Fibroblast of mammary gland (primary cell): ENCODE measurements around the gene COMMD10.

Source experiments
- DNase-seq: peaks from one replicate; pipeline ENCODE4 v3.0.0-alpha.2; 2010; ENCODE audit warnings: low read depth
- H3K4me3 ChIP-seq: 2 replicates; pipeline ENCODE4 v1.5.1; 2011; ENCODE audit warnings: low read depth, mild to moderate bottlenecking, low read length, moderate library complexity; ENCODE audit not compliant: control insufficient read depth
- TF ChIP-seq, protein P1 (sequence below): conservative IDR thresholded peaks from 2 replicates; pipeline ENCODE4 v1.5.1; 2011; ENCODE audit warnings: low read depth, low read length, inconsistent platforms; ENCODE audit not compliant: control insufficient read depth, insufficient read depth

The COMMD10 gene

DNA sequence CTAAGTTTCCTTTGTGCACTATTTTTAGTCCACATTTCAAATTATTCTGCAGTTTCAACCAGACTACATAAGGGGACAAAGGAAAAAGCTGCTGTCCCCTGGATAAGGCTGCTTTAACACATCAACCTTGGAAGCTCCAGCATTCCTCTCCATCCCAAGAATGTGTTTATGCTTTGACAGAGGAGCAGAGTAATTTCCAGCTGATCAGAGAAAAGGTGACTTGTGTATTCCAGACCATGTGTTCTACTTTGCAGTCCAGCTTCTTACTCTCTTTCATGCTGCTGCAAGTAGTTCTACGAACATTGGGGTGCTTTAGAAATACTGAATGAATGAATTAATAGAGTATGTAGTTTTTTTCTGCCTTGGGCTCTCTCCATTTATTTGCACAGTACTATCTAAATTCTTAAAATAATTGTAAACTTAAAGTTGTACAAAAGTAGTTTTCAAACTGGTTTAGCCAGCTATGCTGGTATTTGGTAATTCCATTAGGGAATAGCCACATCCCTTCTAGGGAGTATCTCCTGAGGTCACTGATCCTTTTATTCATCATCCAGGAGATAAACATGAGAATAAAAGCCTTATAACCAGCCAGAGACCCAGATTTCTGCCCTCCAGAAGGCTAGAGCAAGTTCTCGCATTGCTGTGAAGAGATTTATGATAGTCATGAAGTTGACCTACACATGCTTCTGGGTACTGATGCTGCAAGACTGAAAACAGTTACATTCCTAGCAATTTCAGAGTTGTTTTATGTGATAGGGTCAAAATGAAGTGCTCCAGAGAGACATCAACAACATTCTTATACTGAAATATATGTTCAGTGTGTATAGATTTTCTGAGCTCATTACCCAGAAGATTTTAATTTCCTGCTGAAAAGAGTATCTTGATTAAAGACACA lies 215.2 kb downstream of the COMMD10 start:
- H3K4me3 ChIP-seq, result no peak overlapping the region
- TF ChIP-seq, protein P1, sequence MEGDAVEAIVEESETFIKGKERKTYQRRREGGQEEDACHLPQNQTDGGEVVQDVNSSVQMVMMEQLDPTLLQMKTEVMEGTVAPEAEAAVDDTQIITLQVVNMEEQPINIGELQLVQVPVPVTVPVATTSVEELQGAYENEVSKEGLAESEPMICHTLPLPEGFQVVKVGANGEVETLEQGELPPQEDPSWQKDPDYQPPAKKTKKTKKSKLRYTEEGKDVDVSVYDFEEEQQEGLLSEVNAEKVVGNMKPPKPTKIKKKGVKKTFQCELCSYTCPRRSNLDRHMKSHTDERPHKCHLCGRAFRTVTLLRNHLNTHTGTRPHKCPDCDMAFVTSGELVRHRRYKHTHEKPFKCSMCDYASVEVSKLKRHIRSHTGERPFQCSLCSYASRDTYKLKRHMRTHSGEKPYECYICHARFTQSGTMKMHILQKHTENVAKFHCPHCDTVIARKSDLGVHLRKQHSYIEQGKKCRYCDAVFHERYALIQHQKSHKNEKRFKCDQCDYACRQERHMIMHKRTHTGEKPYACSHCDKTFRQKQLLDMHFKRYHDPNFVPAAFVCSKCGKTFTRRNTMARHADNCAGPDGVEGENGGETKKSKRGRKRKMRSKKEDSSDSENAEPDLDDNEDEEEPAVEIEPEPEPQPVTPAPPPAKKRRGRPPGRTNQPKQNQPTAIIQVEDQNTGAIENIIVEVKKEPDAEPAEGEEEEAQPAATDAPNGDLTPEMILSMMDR, result no peak
- DNase-seq, result peak; percentile 14

DNA sequence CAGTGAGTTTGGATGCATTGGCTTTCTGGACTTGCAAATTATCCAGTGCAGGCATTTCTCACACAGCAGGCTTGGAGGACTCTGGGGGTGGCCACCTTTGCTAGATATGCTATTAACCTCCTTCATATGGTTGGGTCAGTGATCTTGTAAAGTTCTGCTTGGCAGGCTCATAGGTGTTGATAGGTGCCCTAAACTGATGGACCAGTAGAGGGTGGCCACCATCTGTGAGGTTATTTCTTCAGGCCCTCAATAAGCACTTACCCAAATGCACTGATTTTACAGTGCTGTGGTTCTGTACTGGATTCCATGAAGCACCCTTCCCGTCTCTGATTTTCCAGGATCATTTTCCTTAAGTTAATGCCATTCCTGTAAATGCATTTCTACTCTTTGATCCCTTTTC lies 216.3 kb downstream of the COMMD10 start:
- H3K4me3 ChIP-seq, result no peak overlapping the region
- DNase-seq, result no peak
- TF ChIP-seq, protein P1, result no peak

DNA sequence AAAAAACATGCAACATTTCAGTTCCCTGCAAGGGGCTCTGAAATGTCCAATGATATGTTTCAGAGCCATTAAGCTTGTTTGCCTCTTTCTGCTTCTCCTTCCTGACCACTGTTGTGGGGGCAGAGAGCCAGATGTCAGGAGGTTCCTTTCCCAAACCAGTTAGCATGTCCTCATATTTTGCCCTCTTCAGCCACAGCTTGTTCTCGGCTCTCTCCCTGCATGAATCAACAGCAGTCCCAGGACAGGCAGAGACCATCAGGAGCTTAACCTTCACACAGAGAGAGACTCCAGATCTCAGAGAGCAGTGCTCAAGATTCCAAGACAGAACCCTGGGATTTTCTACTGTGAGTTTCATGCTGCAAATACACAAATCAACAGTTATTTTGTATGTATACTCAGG lies 218.5 kb downstream of the COMMD10 start:
- TF ChIP-seq, protein P1, result no peak
- DNase-seq, result peak; percentile 12
- H3K4me3 ChIP-seq, result no peak overlapping the region

DNA sequence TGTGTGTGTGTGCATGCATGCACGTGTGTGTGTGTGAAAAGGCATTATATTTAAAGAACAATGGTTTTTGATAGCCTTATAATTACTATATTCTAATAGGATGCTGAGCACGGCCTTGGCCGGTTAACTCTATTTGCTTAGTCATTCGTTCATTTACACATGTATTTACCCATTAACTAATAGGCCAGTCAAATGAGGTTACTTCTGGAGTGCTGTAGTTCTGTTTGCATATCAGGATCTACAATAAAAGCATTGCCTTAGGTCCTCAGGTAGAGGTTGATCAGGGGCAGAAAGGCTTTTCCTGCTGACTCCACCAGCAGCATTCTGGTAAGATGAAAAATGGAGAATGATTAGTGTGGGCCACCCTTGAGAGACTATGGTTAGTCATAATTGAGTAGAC lies 219.0 kb downstream of the COMMD10 start:
- TF ChIP-seq, protein P1, result no peak
- no peak overlapping the region for H3K4me3 ChIP-seq
- DNase-seq, result no peak

DNA sequence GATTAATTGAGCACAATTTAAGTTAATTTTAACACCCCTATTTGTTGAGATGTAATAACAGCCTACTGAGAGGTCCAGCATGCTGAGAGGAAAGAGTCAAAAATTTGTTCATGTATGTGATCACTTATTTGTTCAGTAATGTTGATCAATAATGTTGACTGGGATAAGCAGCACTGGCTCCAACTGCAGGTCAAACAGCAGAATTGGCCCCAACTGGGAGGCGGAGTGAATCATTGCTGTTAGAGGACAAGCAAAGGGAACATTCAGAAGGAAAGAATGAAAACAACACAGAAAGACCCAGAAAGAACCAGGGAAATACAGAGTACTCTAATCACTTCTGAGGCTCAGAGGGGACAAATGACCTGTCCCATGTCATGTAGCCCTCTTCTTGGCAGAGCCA lies 221.1 kb downstream of the COMMD10 start:
- TF ChIP-seq, protein P1, result no peak
- H3K4me3 ChIP-seq, result no peak overlapping the region
- DNase-seq, result no peak

DNA sequence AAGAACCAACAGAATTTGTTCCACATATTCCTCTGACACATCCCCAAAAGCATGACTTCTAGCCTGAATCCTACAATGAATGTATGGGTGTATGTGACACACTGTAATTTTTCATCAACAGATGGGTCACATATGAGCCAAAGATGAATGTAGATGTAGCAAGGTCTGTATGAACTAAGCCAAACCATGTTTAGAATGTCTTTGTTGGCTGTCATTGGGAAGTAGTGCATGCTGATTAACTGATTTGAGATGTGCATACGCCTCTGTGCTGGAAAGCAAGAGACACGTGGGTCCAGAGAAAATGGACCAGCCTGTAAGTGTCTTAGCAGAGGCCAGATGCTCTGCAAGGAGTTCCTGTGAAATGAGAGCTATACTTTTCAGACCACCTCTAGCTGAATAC lies 222.0 kb downstream of the COMMD10 start:
- DNase-seq, result no peak
- no peak overlapping the region for H3K4me3 ChIP-seq
- TF ChIP-seq, protein P1, result no peak
